NB4 (cell line): ENCODE measurements around the gene TOMM6.

Source experiments
- CTCF ChIP-seq: IDR thresholded peaks from one replicate; pipeline ENCODE4 v1.5.1; 2012; ENCODE audit warnings: low read depth, low read length
- MAX ChIP-seq: IDR thresholded peaks from 2 replicates; pipeline ENCODE4 v1.6.1; 2011; ENCODE audit warnings: low read depth, low read length
- MYC ChIP-seq: IDR thresholded peaks from 2 replicates; pipeline ENCODE4 v1.6.1; 2011; ENCODE audit warnings: low read depth, low read length
- POLR2A ChIP-seq: IDR thresholded peaks from 2 replicates; pipeline ENCODE4 v1.6.1; 2011; ENCODE audit warnings: mild to moderate bottlenecking; ENCODE audit not compliant: insufficient read length; ENCODE audit errors: extremely low read depth

GRCh38 chr6:41832263-41832662 is 44.8 kb downstream of the TOMM6 start:
- TF ChIP-seq CTCF (no peak), POLR2A (no peak), MAX (no peak), MYC (no peak)
